HG03135 (cell line): ENCODE data around the gene RNF19B.

Experiments used
- ATAC-seq: cut with Tn5 transposase; IDR thresholded peaks from one replicate; pipeline ENCODE4 v1.9.1; 2021; ENCODE audit warnings: mild to moderate bottlenecking, moderate library complexity; ENCODE audit not compliant: unreplicated experiment

RNF19B gene

GRCh38 chr1:32904797-32905196 is 59.8 kb downstream of the RNF19B start:
- no peak for ATAC-seq

- ATAC-seq: no peak
Measured at GRCh38 chr1:32903991-32904785, 60.4 kb downstream of the RNF19B start.

- no peak for ATAC-seq
Measured at GRCh38 chr1:32902535-32902920, 62.1 kb downstream of the RNF19B start.

GRCh38 chr1:32901823-32902534 is 62.6 kb downstream of the RNF19B start:
- no peak for ATAC-seq

- no peak for ATAC-seq
Measured at GRCh38 chr1:32900956-32901822, 63.4 kb downstream of the RNF19B start, which contains the start of gene TMEM54. Gene TMEM54 (minus strand): TSS chr1:32901389. CDS start chr1:32901238, 151 bp downstream.

- no peak for ATAC-seq
Measured at GRCh38 chr1:32900371-32900955, 64.1 kb downstream of the RNF19B start.

GRCh38 chr1:32899586-32900296 is 64.9 kb downstream of the RNF19B start:
- no peak for ATAC-seq

GRCh38 chr1:32898958-32899357 is 65.7 kb downstream of the RNF19B start:
- no peak for ATAC-seq

GRCh38 chr1:32898056-32898455 is 66.6 kb downstream of the RNF19B start:
- no peak for ATAC-seq

GRCh38 chr1:32897082-32898049 is 67.2 kb downstream of the RNF19B start:
- ATAC-seq: no peak

- ATAC-seq: no peak
Measured at GRCh38 chr1:32896451-32896850, 68.2 kb downstream of the RNF19B start.

- ATAC-seq: no peak
Measured at GRCh38 chr1:32895325-32896215, 69.0 kb downstream of the RNF19B start.

- ATAC-seq: no peak
Measured at GRCh38 chr1:32894681-32895080, 69.9 kb downstream of the RNF19B start.

- no peak for ATAC-seq
Measured at GRCh38 chr1:32894019-32894600, 70.5 kb downstream of the RNF19B start.

GRCh38 chr1:32893198-32894018 is 71.2 kb downstream of the RNF19B start:
- no peak for ATAC-seq

- no peak for ATAC-seq
Measured at GRCh38 chr1:32892368-32893197, 72.0 kb downstream of the RNF19B start.
